ENCODE data around the gene VASH2.

GRCh38 chr1:213015099-213016050 is 65.0 kb downstream of the VASH2 start, which contains the start of gene ANGEL2:
- TF ChIP-seq, protein P1, sequence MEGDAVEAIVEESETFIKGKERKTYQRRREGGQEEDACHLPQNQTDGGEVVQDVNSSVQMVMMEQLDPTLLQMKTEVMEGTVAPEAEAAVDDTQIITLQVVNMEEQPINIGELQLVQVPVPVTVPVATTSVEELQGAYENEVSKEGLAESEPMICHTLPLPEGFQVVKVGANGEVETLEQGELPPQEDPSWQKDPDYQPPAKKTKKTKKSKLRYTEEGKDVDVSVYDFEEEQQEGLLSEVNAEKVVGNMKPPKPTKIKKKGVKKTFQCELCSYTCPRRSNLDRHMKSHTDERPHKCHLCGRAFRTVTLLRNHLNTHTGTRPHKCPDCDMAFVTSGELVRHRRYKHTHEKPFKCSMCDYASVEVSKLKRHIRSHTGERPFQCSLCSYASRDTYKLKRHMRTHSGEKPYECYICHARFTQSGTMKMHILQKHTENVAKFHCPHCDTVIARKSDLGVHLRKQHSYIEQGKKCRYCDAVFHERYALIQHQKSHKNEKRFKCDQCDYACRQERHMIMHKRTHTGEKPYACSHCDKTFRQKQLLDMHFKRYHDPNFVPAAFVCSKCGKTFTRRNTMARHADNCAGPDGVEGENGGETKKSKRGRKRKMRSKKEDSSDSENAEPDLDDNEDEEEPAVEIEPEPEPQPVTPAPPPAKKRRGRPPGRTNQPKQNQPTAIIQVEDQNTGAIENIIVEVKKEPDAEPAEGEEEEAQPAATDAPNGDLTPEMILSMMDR (IDR thresholded peaks at IDR 0.05 in 8 of 11, conservative IDR thresholded peaks at IDR 0.05 in 3 of 11) = no peak
- TF ChIP-seq POLR2A (IDR thresholded peaks at IDR 0.05) (peak in 1 of 3 donors; percentile 16), POLR2AphosphoS5 (IDR thresholded peaks at IDR 0.05) (peak; percentile 85 to 88 (median 86))

Data from spleen (tissue), 7 donors.